GM18498 (cell line): ENCODE results near the gene TM7SF3.
"Not testable (repeated sequence)": the region's sequence is repeated elsewhere in the genome, so short reads cannot be mapped to it uniquely, and the experiment has no call there.

Experiments used
- ATAC-seq: cut with Tn5 transposase; IDR thresholded peaks from one replicate; pipeline ENCODE4 v1.9.1; 2021; ENCODE audit warnings: mild to moderate bottlenecking, moderate library complexity; ENCODE audit not compliant: unreplicated experiment

TM7SF3 gene, protein sequence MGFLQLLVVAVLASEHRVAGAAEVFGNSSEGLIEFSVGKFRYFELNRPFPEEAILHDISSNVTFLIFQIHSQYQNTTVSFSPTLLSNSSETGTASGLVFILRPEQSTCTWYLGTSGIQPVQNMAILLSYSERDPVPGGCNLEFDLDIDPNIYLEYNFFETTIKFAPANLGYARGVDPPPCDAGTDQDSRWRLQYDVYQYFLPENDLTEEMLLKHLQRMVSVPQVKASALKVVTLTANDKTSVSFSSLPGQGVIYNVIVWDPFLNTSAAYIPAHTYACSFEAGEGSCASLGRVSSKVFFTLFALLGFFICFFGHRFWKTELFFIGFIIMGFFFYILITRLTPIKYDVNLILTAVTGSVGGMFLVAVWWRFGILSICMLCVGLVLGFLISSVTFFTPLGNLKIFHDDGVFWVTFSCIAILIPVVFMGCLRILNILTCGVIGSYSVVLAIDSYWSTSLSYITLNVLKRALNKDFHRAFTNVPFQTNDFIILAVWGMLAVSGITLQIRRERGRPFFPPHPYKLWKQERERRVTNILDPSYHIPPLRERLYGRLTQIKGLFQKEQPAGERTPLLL

DNA sequence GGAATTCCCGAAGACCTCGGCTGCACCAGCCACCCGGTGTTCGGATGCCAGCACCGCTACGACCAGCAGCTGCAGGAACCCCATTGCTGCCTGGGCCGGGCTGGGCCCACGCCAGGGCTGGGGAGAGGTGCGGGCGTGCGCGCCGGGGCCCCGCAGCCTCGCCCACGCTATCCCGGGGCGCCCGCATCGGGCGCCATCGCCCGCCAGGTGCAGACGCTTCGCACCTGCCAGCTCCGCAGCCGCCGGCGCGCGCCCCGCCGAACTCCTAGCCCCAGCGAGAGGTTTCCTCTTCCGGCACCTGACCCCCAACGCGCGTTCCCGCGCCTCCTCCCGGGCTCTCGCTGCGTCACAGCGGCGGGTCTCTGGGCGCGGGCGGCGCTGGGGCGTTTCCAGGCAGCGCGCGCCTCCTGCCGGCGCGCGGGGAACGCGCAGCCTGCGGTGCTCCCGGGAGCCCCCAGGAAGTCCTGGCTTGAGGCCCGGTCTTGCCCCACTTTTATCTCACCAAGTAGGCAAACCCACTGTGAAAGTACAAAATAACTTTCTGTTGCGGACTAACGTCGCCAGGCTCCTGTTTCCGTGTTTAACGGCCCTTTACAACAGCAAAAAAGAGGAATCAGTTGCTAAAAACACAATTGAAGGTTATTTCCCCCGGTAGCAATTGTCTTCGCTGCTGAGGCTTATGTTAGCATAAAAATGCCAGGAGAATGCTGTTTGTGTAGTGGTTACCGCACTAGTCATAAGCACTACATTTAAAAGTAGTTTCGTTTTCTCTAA lies at the start of gene TM7SF3:
Gene TM7SF3, minus strand, starts transcription at position 300 of the 774 bp plus-strand sequence. Its CDS starts 216 bp downstream, at position 84.
- ATAC-seq: peak; percentile 83

DNA sequence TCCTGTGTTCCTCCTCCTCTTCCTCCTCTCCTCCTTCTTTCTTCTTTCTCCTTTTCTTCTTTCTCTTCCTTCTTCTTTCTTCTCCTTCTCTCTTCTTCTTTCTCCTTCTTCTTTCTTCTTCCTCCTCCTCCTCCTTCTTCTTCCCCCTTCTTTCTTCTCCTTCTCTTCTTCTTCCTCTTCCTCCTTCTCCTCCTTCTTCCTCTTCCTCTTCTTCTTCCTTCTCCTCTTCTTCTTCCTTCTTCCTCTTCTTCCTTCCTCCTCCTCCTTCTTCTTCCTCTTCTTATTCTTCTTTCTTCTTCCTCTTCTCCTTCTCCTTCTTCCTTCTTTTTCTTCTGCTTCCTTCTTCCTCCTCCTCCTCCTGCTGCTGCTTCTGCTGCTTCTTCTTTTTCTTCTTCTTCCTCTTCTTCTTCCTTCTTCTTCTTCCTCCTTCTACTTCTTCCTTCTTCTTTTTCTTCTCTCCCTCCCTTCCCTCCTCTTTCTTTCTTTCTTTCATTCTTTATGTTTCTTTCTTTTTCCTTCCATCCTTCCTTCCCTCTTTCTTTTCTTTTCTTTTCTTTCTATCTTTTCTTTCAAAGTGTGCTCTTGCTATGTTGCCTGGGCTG lies 49.2 kb upstream of the TM7SF3 start:
- no peak for ATAC-seq

DNA sequence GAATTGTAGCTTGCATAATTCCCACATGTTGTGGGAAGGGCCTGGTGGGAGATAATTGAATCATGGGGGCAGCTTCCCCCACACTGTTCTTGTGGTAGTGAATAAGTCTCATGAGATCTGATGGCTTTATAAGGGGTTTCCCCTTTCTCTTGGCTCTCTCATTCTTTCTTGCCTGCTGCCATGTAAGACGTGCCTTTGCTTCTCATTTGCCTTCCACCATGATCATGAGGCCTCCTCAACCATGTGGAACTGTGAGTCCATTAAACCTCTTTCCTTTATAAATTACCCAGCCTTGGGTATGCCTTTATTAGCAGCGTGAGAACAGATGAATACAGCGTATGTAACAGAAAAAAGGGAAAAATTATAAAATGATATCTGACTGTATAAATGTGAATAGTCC lies 47.1 kb upstream of the TM7SF3 start:
- ATAC-seq: no peak

DNA sequence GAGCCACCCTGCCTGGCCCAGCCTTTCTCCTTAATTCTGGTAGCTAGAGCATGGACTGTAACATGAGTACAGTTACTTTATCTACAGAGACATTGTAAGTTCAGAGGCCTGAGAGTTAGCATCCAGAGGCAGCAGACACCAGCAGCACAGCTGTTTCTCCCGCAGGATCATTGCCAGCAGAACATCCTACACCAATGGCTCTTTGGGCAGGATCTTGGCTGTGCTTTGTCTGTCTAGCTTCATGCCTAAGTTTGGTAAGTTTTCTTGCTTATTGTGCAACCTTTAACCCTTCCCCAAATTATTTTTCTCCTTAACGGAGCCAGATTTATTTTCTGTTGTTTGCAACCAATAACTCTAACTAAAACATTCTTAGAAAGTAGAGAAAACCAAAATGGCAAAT lies 46.6 kb upstream of the TM7SF3 start:
- no peak for ATAC-seq

DNA sequence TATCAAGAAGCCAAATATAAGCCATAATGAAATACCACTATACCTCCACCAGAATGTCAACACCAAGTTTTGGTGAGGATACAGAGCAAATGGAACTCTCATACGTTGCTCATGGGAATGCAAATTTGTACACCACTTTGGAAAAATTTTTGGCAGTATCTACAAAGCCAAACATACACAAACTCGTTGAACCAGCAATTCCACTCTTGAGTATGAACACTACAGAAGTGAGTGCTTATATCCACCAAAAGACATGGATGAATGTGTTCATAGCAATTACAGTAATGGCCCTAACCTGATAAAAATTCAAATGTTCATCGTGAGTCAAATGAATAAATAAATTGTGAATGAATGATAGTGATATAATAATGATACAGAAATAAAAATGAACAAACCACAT lies 43.4 kb upstream of the TM7SF3 start:
- ATAC-seq: no peak

DNA sequence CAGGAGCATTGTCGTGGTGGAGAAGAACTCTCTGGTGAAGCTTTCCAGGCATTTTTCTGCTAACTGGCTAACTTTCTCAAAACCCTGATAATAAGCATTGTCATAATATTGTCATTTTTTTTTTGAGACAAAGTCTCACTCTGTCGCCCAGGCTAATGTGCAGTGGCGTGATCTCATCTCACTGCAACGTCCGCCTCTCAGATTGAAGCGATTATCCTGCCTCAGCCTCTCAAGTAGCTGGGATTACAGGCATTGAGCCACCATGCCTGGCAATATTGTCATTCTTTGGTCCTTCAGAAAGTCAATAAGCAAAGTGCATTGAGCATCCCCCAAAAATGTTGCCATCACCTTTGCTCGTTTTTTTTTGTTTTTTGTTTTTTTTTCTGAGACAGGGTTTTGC lies 41.8 kb upstream of the TM7SF3 start:
- no peak for ATAC-seq

DNA sequence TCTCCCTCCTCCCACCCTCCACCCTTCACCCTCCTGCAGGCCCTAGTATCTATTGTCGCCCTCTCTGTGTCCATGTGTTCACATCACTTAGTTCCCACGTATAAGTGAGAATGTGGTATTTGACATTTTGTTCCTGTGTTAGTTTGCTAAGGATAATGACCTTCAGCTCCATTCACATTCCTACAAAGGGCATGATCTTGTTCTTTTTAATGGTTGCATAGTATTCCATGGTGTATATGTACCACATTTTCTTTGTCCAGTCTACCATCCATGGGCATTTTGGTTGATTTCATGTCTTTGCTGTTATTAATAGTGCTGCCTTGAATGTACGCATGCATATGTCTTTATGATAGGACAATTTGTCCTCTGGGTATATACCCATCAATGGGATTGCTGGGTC lies 38.6 kb upstream of the TM7SF3 start:
- no peak for ATAC-seq

DNA sequence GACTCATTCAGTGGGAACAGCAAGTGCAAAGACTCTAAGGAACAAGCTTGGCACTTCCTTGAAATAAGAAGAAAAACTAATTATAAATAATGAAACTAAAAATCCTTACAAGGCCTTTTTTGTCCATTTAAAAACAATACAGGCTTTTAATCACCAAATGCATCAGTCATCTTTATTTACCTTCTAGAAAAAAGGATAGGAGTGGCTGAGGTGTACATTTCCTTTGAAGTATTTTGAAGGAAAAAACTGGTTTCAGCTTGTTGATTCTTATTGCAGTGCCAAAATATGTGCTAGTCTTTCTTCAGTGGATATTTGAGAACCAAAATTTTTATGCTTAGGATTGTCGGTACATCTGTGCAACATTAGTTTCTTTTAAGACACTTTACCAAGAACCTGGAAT lies 38.0 kb upstream of the TM7SF3 start:
- no peak for ATAC-seq

DNA sequence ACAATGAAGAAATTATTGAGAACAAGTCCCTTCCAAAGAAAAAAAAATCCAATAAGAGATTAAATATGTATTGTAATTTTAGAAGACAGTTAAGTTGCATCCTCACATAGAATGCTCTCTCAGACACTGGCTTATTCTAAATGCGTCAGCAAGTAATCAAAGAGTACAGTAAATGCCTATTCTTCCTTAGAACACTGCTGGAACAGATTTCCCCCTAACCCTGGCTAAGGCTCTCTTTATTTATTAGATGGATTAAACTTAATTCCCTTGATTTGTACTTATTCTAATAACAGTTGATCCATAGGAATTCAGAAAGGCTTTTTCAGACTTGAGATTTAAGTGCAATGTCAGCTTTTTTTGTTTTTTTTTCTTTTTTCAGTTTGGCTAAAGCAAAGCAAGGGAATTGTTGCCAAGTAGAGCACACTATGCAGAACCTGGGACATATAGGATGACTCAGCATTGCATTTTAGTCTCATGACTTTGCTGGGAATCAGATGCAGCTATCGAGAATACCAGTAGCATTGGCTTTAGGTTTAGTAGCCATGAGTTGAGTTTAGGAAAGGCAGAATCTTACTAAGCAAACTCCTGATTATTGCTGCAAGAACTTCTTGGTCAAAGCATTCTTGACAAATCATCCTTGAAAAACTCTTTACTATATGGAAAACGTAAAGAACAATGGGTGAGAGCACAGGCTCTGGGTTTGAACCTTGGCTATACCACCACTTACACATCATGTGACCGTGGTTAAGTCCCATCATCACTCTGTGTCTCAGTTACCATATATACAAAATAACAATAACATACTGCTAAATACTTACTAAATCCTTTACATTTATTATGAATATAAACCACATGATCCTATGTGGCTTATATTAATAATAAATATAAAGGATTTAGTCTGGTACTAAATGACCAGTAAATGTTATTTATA lies 34.9 kb upstream of the TM7SF3 start:
- no peak for ATAC-seq

DNA sequence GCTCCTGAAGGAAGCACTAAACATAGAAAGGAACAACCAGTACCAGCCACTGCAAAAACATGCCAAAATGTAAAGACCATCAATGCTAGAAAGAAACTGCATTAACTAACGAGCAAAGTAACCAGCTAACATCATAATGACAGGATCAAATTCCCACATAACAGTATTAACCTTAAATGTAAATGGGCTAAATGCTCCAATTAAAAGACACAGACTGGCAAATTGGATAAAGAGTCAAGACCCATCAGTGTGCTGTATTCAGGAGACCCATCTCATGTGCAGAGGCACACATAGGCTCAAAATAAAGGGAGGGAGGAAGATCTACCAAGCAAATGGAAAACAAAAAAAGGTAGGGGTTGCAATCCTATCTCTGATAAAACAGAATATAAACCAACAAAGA lies 27.8 kb upstream of the TM7SF3 start:
- not testable (repeated sequence) for ATAC-seq

DNA sequence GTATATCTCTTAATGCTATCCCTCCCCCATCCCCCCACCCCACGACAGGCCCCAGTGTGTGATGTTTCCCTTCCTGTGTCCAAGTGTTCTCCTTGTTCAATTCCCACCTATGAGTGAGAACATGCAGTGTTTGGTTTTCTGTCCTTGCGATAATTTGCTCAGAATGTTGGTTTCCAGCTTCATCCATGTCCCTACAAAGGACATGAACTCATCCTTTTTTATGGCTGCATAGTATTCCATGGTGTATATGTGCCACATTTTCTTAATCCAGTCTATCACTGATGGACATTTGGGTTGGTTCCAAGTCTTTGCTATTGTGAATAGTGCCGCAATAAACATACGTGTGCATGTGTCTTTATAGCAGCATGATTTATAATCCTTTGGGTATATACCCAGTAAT lies 26.5 kb upstream of the TM7SF3 start:
- ATAC-seq: not testable (repeated sequence)

DNA sequence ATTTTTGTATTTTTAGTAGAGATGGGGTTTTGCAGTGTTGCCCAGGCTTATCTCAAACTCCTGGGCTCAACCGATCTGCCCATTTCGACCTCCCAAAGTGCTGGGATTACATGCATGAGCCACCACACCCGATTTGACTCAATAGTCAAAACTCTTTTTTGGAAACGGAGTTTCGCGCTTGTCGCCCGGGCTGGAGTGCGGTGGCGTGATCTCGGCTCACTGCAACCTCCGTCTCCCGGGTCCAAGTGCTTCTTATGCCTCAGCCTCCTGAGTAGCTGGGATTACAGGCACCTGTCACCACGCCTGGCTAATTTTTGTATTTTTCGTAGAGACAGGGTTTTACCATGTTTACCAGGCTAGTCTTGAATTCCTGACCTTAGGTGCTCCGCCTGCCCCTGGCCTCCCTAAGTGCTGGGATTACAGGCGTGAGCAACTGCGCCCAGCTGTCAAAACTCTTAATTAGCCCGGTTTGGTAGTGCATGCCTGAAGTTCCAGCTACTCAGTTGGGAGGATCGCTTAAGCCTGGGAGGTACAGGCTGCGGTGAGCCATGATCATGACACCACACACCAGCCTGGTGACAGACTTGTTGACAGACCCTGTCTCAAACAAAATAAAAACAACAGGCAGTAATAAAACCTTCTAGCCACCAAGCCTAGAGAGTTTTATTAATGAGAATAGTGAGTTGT lies 20.6 kb upstream of the TM7SF3 start:
- no peak for ATAC-seq

DNA sequence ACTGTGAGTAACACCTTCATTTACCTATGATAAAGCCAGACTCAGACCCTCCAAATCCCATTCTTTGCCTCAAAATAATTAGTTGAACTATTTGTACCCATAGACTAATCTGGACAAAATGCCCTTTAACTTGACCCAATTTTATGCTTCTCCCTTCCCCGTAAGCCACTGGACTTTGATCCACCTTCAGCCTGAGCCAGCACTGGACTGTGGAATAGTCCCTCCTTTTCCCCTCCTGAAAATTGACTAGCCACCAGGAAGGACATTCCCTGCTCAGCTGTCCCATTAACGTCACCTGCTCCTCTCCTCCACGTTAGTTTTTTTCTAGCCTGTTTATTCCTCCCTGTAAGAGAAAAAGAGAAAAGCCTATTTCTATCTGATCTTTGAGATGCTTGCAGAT lies 18.5 kb upstream of the TM7SF3 start:
- no peak for ATAC-seq

DNA sequence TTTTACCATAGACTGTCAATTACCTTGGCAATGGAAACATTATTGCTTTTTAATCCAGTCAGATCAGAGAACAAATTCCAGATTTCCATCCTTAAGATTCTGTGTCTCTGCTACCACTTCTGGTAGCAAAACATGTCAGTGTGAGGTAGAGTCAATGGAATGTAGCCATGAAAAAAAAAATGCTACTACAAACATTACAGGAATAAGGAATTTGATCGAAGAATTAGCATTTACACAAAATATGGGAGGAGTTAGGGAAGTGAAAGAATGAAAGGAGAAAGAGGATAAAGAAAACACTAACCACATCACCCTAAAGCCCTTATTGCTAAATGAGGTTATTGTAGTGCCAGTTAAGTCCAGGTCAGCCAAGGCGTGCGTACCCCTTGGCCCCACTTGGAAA lies 17.3 kb upstream of the TM7SF3 start:
- ATAC-seq: no peak

DNA sequence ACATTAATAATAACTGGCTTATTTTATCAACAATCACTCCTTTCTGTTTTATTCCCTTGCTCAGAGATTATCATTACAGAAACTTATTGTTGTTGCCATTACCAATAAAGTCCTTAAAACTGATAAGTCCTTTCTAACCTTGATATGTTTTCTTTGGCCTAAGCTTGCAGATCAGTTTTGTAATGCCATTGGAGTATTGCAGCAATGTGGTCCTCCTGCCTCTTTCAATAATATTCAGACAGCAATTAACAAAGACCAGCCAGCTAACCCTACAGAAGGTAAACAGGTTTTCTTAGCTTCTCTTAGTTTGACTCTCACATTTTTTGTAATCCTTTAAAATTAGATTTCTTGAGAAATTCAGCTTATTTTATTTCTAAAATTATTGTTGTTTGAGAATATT lies 12.1 kb upstream of the TM7SF3 start:
- no peak for ATAC-seq

DNA sequence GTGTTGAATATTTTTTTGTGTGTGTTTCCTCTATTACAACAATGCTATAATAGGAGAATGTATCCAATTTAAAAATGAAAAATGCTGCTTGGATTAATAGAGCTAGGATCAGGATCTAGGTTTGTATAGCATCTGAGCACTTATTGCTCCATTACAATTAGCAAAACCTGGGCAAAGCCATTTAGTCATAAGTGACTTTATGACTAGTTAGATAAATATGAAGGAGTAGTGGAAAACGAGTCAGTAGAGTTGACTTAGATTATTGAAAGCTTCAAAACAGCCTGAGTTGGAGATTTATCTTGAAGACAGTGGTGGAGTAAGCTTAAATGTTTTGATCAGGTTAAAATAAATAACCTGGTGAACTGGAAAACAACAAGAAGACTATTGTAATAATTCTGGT lies 10.9 kb upstream of the TM7SF3 start:
- no peak for ATAC-seq

DNA sequence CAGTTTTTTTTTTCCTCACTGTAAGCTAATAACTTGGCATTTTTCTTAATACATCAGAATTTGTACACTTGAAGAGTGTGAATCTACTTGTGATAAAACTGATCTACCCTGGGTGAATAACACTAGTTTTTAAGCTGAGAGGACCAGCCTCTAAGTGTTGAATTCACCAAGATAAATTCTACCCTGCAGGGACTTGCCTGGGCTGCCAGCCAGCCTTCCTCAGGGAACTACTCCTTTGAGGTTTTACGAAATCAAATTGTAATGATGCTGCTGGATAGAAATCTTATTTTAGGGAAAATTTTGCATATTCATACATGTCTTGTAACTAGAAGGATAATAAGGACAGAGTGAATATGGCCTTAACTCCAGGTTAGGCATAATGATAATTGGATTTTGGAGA lies 10.1 kb upstream of the TM7SF3 start:
- ATAC-seq: no peak

DNA sequence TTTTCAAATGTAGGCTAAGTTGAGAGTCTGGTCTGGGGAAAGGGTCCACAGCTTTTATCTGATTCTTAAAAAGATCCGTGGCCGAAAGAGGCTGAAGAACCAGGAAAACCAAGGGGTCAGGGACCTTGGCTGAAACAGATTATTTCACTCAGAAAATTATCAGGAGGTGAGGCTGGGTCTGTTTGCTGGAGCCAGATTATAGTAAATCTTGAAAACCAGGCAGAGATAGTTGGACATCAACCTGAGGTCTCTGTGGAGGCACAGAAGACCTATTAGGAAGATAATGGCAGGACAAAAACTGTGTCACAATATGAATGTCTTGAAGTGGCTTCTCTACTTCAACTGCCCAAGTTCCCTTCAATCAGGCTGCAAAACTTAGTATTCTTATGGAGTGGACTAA lies 6.6 kb upstream of the TM7SF3 start:
- ATAC-seq: no peak

DNA sequence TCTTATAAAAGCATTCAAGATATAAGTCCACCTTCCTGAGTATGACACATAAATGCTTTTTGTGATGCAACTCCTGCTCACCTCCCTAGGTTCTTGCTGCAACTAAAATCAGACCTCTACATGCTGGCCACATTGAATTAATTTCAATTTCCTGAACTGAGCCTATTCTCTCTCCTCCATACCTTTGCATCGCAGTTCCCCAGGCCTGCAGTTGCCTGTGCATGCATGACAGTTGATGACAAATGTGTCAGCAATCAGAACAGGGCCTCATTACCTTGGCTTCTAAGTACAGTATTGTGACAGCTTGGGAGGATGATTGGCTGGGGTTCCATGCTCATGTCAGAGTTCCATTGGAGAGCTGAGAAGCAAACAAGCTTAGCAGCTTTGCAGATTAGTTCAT lies 3.9 kb upstream of the TM7SF3 start:
- ATAC-seq: no peak
